Measurements from ENCODE around the gene NEUROD1.

DNA sequence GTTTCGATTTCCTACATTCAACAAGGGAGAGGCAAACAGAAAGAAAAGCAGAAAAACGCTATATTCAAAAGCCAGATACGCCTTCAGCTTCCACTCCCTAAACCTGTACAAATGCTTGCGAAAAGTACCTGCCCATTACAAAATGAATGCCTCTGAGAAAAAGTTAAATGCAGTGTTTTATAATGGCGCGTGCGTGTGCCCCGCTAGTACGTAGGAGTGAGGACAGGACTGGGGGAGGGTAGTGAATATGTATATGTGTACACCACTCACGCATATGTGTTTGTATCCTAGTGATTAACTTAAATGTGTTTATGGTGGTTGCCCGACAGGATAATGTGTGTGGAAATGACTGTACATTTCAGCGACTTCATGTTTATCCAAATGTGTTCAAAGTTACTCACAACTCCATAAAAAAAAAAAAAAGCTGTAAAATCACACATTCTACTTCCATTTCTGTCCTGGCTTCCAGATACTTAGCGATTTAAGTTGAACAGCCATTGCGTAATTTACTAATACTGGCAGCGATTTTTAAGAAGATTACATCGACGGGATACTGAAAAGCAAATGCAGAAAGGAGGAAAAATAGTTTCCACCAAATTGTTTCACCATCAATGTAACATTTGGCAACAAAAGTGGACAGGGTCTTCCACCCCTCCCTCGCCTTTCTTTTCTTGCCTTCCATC, 1.3 kb downstream of the NEUROD1 start:
- TF ChIP-seq POLR2A (IDR thresholded peaks at IDR 0.05), result no peak
- TF ChIP-seq, protein P1, sequence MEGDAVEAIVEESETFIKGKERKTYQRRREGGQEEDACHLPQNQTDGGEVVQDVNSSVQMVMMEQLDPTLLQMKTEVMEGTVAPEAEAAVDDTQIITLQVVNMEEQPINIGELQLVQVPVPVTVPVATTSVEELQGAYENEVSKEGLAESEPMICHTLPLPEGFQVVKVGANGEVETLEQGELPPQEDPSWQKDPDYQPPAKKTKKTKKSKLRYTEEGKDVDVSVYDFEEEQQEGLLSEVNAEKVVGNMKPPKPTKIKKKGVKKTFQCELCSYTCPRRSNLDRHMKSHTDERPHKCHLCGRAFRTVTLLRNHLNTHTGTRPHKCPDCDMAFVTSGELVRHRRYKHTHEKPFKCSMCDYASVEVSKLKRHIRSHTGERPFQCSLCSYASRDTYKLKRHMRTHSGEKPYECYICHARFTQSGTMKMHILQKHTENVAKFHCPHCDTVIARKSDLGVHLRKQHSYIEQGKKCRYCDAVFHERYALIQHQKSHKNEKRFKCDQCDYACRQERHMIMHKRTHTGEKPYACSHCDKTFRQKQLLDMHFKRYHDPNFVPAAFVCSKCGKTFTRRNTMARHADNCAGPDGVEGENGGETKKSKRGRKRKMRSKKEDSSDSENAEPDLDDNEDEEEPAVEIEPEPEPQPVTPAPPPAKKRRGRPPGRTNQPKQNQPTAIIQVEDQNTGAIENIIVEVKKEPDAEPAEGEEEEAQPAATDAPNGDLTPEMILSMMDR (IDR thresholded peaks at IDR 0.05), result no peak

All from heart left ventricle (tissue), 13 donors.